Measurements from ENCODE around the gene RETREG2. TPM values are rescaled to one million over a fixed set of nuclear protein-coding genes. Genes with fewer than 3 reads are reported as not detected.

RETREG2 gene
- total RNA-seq, 1 experiment from 2014 or later: 49.3 TPM

- DNase-seq (ENCODE audit: unreplicated experiment): no peak
- intact Hi-C loops (cut with micrococcal nuclease): no loop called here
- no peaks in the 10 kb centered on the region for H3K27me3 Mint-ChIP-seq (ENCODE audit: insufficient read depth, unreplicated experiment)
- H3K4me3 Mint-ChIP-seq (ENCODE audit: unreplicated experiment): peak overlapping the region; percentile 88
- POLR2A ChIA-PET: interaction anchor here (2.2 to 4.3 kb wide), 3 partner anchors 25 to 40 kb away, joined by 10 to 64 read pairs (median 28); partner anchors contain the start of genes ANKZF1, ATG9A, CNPPD1 and GLB1L
- CTCF ChIA-PET: no interaction called here
- peaks cover 15% of the 10 kb centered on the region for H3K4me1 Mint-ChIP-seq (ENCODE audit: insufficient read depth, unreplicated experiment)
- no TSS peak for BruUV-seq (replicated peaks)
- no peak overlapping the region for H3K27ac Mint-ChIP-seq (ENCODE audit: low read depth, unreplicated experiment)
- no peaks in the 10 kb centered on the region for H3K9me3 Mint-ChIP-seq (ENCODE audit: unreplicated experiment)
- peaks cover 20% of the 10 kb centered on the region for H3K36me3 Mint-ChIP-seq (ENCODE audit: insufficient read depth, unreplicated experiment)
- no peak for TF ChIP-seq CTCF (IDR thresholded peaks at IDR 0.05; ENCODE audit: unreplicated experiment)
Observed at GRCh38 chr2:219205165-219205538, 27.1 kb downstream of the RETREG2 start.

GRCh38 chr2:219205981-219206327, 27.9 kb downstream of the RETREG2 start:
- Mint-ChIP-seq H3K27ac (ENCODE audit: low read depth, unreplicated experiment) (peak overlapping the region; percentile 94), H3K4me3 (ENCODE audit: unreplicated experiment) (peak overlapping the region; percentile 88), H3K9me3 (ENCODE audit: unreplicated experiment) (no peaks in the 10 kb centered on the region), H3K4me1 (ENCODE audit: insufficient read depth, unreplicated experiment) (peaks cover 15% of the 10 kb centered on the region), H3K27me3 (ENCODE audit: insufficient read depth, unreplicated experiment) (no peaks in the 10 kb centered on the region), H3K36me3 (ENCODE audit: insufficient read depth, unreplicated experiment) (peaks cover 28% of the 10 kb centered on the region)
- POLR2A ChIA-PET: interaction anchor here (0.5 to 4.5 kb wide), 24 partner anchors 9 to 921 kb away, joined by 3 to 64 read pairs (median 6); partner anchors contain the start of genes ABCB6, ANKZF1, ATG9A and CNPPD1
- CTCF ChIA-PET: interaction anchor here (0.6 to 1.4 kb wide), 5 partner anchors 25 to 89 kb away, joined by 3 to 4 read pairs (median 3); no protein-coding TSS in a partner anchor
- no peak for DNase-seq (ENCODE audit: unreplicated experiment)
- BruUV-seq (replicated peaks): no TSS peak
- intact Hi-C loops (cut with micrococcal nuclease): loop anchor here (1.0 kb wide), 1 partner anchor 46 kb away; the partner anchor contains the start of gene NHEJ1
- no peak for TF ChIP-seq CTCF (IDR thresholded peaks at IDR 0.05; ENCODE audit: unreplicated experiment)

- Mint-ChIP-seq H3K27ac (ENCODE audit: low read depth, unreplicated experiment) (peak within 1 kb of the TSS; percentile 94), H3K9me3 (ENCODE audit: unreplicated experiment) (no peaks in the 10 kb centered on the region), H3K27me3 (ENCODE audit: insufficient read depth, unreplicated experiment) (no peaks in the 10 kb centered on the region), H3K36me3 (ENCODE audit: insufficient read depth, unreplicated experiment) (peaks cover 34% of the 10 kb centered on the region), H3K4me3 (ENCODE audit: unreplicated experiment) (peak within 1 kb of the TSS; percentile 88), H3K4me1 (ENCODE audit: insufficient read depth, unreplicated experiment) (peaks cover 15% of the 10 kb centered on the region)
- no peak for TF ChIP-seq CTCF (IDR thresholded peaks at IDR 0.05; ENCODE audit: unreplicated experiment)
- intact Hi-C loops (cut with micrococcal nuclease): loop anchor here (1.0 kb wide), 1 partner anchor 46 kb away; the partner anchor contains the start of gene NHEJ1
- CTCF ChIA-PET: interaction anchor here (0.6 to 1.4 kb wide), 5 partner anchors 25 to 88 kb away, joined by 3 to 4 read pairs (median 3); no protein-coding TSS in a partner anchor
- peak; percentile 93 for DNase-seq (ENCODE audit: unreplicated experiment)
- BruUV-seq (replicated peaks): TSS peak; percentile 69
- POLR2A ChIA-PET: interaction anchor here (0.6 to 4.5 kb wide), 26 partner anchors 9 to 921 kb away, joined by 3 to 64 read pairs (median 5); partner anchors contain the start of genes ABCB6, ANKZF1, ATG9A and CHPF
Observed at GRCh38 chr2:219206328-219207133, 28.5 kb downstream of the RETREG2 start, which contains the start of gene ZFAND2B. ZFAND2B (plus strand) TSS chr2:219206782; CDS start chr2:219206988, 206 bp downstream.
